ENCODE results near the gene GNG7.
"Not testable (repeated sequence)": the region's sequence is repeated elsewhere in the genome, so short reads cannot be mapped to it uniquely, and the experiment has no call there.

GNG7 gene

DNA sequence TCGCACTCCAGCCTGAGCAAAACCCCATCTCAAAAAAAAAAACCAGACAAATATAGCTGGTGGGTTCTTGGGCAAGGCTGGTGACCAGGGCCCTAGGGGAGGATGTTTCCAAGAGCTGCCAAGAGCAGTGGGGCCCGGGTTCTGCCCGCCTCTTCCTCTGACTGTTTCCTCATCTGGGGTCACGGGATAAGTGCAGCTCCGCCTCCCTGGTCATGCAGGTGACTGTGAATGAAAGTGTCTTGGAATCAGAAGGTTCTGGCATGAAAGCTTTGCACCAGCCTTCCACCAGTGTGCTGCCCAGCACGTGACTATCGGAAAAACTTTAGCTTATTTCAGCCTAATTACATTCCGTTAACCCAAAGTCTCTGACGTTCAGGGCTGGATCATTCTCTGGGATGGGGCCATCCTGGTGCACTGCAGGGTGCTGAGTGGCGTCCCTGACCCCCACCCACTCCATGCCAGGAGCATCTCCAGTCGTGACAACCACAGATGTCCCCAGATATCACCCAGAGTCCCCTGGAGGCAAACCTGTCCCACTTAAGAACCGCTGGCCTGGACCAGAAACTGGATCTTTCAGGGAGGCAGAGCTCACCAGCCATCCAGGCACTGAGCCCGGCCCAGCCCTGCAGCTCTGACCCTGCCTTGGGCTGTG is 85.6 kb downstream of the GNG7 start:
- DNase-seq: no peak

DNA sequence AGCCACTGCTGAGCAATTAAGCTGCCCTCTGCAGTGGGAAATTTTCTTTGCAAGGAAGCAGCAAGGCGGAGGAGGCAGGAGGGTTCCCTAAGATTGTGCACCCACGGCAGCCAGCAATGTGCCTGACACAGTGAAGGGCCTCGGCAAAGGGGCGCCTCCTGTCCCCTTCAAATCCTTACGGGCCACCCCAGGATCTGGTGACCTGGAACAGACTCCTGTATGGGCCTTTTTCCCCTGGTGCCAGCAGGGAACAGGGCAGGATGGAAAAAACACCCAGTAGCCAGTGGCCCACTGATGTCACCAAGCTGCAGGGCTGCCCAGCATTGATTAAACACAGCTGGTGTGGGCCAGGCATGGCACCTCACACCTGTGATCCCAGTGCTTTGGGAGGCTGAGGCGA is 86.7 kb downstream of the GNG7 start:
- DNase-seq: no peak

DNA sequence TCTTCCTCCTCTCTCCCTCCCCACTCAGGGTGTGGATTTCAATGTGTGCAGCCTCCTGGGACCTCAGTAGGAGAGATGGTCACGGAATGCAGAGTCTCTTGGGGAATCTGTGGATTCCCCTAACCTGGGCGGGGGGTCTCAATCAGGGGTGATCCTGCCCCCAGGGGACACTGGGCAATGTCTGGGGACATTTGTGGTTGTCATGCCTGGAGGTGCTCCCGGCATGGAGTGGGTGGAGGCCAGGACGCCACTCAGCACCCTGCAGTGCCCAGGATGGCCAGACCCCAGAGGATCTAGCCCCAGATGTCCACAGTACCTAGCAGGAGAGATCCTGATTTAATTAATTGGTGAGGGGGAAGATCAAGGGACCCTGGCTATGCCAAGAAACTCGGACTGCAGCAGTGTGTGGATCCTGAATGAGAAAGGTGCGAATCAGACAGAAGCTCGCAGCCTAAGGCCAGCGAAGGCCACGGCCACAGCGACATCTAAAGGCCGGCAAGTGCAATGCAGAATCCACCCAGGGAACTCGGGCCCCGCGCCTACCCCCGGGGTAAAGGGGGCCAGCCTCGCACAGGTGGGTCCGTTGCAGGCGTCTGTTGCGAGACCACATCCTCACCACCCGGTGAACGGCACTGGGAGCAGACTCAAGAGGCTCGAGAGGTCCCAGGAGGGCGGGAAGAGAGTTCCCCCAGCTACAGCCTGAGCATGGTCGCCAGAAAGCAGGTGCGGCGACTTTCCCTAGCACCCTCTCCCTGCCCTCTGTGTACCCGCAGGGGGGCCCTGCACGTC is 88.8 kb downstream of the GNG7 start:
- no peak for DNase-seq

DNA sequence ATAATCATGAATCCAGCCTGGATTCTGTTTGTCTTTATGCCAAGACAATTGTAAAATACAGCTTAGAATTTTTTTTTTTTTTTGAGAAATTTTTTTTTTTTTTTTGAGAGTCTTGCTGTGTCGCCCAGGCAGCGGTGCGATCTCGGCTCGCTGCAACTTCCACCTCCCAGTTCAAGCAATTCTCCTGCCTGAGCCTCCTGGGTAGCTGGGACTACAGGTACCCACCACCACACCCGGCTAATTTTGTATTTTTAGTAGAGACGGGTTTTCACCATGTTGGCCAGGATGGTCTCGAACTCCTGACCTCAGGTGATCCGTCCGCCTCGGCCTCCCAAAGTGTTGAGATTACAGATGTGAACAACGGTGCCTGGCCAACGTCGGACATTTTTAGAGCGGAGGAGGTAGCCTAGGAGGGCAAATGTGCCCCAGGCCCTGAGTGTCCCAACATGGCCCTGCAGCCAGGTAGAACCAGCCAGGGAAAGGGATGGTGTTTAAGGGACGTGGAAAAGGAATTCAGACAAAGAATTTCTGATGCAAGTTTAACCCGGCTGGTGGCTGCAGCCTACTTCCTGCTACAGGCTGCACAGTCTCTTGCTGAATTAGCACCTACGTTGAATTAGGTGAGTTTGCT is 89.8 kb downstream of the GNG7 start:
- no peak for DNase-seq

DNA sequence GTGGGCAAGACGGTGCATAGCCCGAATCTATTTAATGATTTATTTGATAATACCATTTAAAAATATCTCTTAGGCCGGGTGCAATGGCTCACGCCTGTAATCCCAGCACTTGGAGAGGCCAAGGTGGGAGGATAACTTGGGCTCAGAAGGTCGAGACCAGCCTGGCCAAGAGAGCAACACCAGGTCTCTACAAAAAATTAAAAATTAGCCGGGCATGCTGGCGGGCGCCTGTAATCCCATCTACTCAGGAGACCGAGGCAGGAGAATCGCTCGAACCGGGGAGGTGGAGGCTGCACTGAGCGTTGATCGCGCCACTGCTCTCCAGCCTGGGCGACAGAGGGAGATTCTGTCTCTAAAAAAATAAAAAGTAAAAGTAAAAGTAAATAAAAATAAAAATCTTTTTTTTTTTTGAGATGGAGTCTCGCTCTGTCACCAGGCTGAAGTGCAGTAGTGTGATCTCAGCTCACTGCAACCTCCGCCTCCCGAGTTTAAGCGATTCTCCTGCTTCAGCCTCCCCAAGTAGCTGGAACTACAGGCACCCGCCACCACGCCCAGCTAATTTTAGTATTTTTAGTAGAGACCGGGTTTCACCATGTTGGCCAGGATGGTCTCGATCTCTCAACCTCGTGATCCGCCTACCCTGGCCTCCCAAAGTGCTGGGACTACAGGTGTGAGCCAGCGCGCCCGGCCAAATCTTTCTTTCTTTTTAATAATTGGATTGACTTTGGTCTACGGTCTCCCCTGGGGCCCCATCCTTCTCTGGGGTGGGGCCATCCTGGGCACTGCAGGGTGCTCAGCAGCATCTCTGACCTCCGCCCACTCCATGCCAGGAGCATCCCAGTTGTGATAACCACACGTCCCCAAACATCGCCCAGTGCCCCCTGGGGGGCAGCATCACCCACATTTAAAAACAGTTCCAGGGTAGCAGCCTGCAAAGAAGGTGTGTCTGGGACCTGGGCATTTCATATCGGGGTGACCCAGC is 90.7 kb downstream of the GNG7 start:
- DNase-seq: no peak

DNA sequence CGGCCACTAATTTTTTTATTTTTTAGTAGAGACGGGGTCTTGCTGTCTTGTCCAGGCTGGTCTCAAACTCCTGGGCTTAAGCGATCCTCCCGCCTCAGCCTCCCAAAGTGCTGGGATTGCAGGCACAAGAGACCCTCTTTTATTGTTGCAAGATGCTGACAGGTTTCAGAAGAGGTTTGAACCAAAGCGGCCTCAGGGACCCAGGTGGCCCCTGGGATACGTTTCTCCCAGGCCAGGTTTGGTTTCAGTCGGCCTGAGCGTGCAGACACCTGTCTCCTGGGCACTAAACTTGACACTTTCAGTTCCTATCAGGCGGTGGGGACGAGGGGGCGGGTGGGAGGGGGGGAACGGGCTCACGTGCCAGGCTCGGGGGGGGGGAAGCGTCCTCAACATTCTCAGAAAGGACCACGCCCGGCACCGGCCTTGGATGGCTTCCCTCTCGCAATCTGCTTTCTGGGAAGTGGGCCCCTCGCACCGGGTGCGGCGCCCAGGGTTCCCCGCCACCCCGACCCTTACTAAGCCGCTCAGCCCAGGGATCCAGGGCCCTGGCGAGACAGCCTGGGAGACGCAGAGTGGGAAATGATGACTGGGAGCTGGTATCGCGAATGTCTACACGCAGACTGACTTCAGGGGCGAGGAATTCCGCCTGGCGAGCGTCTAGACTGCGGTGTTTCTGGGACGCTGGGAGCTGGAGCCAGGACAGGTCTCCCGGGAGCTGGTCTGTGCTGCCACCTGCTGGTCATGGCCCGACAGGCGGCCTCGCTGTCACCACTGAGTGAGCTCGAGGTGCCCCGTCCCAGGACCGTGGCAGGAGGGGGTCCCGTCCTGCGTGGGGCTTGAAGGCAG is 91.6 kb downstream of the GNG7 start:
- DNase-seq: peak; percentile 57

DNA sequence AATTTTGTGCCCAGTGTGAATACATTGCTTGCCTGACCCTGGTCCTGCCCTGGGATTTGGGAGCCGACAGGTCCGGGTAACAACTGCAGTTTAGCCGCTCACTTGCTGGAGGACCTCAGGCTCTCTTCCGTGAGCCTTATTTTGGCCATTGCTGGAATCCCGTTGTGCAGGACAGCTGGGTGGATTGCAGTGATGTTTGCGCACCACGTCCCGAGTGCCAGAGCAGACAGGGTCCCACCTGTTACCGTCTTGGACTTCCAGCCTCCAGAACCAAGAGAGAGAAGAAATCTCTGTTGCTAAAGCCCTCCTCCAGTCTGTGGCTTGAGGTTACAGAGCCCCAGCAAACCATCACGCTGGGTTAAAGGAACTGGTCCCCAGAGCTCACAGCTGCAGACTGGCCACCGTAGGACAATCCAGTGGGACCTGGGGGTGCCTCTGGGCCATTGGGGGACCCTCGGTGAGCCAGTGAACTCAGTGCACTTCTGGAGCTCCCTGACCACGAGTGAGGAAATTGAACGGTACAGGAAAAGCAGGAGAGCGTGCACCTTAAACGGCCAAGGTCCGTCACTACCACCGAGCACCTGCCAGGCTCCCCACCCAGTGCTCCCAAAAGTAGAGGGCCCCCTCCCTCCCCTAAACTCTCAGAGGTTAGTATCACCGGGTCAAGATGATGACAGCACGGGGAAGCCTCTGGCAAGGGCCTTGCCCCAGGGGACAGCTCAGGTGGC is 92.9 kb downstream of the GNG7 start:
- DNase-seq: no peak

DNA sequence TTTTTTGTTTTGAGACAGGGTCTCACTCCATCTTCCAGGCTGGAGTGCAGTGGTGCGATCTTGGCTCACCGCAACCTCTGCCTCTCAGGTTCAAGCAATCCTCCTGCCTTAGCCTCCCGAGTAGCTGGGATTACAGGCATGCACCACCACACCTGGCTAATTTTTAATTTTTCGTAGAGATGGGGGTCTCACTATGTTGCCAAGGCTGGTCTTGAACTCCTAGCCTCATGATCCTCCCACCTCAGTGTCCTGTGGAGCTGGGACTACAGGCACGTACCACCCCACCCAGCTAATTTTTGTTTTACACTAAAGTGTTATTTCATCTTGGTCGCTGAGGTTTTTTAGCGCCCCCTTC is 93.5 kb downstream of the GNG7 start:
- not testable (repeated sequence) for DNase-seq

DNA sequence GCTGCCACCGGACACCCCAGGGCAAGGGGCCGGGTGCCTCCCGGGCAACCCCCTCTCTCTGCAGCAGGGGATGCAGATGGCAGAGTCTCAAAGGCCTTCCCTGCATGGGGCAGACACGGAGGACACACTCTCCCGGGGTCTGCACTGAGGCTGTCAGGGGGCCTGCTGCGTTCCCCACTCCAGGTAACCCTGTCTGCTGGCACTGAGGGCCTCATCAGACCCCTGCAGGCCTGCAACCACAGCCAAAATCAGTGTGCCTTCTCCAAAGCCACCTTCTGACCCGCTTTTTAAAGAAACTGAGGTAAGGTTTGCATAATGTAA is 93.9 kb downstream of the GNG7 start:
- no peak for DNase-seq

DNA sequence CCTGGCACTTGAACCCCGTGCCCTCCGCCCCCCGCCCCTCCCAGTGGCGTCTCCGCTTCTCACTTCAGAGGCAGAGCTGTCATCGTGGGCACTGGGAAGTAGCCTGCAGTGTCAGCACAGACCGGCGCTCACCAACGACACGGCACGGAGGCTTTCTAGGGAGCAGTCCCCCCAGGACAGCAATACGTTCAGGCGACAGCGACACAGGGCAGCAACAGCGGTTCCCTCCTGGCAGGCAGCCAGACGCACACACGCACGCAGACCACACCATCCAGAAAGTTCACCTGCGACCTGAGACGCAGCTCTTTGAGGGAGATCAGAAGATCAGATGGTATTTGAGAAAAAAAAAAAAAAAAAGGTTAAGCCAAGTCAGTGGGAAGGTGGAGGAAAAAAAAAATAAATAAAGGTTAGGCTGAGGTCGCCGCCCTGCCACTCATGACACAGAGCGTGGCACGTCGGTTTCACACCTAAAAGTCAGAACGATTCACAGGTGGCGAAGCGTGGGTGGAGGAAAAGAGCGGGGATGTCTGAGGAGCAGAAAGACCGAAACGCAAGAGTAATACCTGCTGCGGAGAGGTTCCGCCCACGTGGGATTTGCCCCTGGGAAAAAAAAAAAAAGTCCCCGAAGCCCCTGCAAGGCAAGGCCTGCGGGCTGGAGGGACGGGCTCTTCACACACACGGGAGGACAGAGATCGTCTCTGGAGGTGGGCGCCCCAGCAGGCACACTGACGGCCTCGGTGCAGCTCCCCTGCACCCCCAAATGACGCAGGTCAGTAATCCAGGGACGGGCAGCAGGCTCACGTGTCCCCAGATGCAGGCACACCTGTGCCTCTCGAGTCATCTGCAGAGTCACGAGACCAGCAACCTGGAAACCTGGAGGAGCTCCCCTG is 94.5 kb downstream of the GNG7 start:
- no peak for DNase-seq

DNA sequence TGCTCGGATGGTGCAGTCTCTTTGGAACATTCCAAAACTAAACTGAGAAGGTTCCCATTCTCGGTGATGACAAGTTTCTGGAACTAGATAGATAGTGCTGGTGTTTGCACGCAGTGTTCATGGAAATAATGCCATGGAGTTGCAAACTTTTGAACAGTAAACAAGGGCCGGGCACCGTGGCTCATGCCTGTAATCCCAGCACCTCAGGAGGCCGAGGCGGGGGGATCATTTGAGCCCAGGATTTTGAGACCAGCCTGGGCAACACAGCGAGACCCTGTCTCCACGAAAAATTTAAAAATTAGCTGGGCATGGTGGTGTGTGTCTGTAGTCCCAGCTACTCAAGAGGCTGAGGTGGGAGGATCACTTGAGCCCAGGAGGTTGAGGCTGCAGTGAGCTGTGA is 95.7 kb downstream of the GNG7 start:
- not testable (repeated sequence) for DNase-seq

DNA sequence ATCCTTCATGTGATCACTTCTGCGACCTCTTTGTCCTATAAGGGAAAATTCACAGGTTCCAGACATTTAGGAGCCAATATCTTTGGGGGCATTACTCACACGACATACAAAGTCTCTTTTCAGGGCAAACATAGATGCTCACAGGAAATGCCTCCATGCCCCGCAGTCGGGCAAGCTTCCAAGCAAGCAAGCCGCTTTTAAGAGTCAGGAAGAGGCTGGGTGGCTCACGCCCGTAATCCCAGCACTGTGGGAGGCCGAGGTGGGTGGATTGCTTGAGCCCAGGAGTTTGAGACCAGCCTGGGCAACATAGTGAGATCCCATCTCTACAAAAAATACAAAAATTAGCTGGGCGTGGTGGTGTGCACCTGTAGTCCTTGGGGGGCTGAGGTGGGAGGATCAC is 96.6 kb downstream of the GNG7 start:
- DNase-seq: not testable (repeated sequence)

DNA sequence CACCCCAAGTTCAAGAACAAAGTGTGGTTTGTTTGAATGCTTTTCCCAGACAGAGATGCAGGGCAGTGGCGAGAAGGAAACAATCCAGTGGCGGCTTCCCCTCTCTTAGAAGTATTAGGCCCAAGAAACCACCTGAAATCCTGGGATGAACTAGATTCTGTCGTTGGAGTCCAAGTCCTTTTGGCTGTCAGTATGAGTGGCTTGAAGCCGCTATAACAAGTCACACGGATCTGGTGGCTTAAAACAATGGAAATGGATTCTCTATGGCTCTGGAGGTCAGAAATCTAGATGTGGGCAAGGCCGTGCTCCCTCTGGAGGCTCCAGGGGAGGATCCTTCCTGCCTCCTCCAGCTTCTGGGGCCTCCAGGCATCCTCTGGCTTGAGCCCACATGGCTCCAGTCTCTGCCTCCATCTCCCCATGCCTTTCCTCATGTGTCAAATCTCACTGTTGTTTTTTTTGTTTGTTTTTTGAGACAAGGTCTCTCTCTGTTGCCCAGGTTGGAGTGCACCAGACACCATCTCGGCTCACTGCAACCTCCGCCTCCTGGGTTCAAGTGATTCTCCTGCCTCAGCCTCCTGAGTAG is 97.7 kb downstream of the GNG7 start:
- DNase-seq: no peak

DNA sequence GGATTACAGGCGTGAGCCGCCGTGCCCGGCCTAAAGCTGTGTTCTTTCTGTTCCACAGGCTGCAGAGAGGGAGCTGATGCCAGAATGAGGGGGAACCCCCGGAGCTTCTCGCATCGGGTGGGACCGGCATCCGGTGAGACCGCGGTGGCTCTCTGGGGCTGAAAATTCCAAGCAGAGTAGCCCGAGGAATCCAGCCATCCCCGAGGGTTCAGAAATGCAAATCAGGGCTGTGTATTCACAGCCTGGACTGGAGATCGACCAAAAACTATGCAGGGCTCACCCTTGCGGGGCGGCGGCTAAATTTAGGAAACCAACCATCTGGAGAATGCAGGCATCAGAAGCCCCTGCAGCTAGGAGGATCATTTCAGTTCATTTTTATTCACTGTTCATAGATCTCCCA is 99.2 kb downstream of the GNG7 start:
- no peak for DNase-seq

DNA sequence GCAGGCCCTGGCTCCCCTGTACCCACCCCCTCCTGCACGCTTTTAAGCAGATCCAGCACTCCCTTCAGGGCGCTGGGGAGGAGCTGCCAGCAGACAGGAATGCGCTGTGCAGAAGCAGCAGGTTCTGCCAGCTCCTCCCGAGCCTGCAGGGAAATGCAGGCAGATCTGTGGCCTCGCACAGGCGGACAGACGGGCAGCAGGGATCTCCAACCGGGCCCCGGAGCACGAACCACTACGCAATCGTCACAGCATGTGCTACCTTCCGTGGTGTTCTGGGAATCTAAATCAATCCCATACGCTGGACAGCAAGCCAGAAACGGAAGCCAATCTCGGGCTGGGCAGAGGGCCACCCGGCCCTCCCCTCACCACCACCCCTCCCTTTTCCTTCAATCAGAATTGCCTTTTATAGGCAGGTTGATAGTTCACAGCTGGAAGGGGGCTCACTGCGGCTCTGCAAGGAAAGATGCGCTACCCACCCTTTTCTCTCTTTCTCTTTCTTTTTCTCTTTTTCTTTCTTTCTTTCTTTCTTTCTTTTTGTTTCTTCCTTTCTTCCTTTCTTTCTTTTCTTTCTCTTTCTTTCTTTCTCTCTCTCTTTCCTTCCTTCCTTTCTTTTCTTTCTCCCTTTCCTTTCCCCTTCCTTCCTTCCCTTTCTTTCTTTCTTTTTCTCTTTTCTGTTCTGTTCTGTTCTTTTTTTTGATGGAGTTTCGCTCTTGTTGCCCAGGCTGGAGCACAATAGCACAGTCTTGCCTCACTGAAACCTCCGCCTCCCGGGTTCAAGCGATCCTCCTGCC is 99.9 kb downstream of the GNG7 start:
- DNase-seq: peak; percentile 46

DNA sequence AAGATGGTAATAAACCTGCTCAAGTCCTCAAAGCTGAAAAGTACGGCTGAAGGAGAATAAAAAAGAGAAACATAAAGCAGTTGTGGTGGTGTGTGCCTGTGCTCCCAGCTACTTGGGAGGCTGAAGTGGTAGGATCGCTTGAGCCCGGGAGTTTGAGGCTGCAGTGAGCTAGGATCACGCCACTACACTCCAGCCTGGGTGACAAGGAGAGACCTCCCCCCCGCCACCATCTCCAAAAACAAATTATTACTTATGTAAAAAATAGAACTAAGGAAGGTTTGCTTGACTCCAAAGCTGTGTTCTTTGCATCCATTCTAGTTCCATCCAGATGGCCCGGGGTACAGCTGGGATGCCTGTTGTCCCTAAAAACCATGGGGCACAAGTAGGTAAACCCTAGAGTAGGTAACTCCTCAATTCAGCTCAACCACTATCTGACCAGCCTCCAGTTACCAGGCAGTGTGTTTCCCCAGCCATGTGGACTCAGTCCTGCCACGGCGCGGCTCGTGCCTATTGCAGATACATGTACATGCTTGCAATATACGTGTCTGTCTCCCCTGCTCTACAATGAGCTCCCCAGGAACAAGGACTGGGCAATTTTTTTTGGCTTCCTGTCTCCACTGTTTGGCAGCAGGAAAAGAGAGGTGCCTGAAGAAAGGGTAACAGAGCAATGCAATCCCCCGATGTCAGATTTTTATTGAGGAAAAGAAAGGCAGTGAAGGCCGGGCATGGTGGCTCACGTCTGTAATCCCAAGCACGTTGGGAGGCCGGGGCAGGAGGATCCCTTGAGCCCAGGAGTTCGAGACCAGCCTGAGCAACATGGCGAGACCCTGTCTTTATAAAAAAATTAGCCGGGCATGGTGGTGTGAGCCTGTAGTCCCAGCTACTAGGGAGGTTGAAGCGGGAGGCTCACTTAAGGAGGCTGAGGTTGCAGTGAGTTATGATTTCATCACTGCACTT is 101.3 kb downstream of the GNG7 start:
- DNase-seq: no peak

DNA sequence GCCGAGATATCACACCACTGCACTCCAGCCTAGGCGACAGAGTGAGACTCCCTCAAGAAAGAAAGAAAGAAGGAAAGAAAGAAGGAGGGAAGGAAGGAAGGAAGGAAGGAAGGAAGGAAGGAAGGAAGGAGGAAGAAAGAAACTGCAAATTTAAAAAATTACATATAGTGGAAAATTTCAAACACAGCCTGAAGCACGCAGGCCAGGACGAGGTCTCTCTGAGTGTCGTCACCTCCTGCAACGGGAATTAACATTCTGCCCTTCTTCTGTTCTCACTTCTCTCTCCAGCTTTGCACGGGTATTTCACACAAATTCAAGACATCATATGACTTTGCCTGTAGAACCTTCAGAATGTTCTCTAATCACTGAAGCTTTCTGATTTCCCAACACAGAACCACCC is 108.2 kb downstream of the GNG7 start:
- DNase-seq: no peak

DNA sequence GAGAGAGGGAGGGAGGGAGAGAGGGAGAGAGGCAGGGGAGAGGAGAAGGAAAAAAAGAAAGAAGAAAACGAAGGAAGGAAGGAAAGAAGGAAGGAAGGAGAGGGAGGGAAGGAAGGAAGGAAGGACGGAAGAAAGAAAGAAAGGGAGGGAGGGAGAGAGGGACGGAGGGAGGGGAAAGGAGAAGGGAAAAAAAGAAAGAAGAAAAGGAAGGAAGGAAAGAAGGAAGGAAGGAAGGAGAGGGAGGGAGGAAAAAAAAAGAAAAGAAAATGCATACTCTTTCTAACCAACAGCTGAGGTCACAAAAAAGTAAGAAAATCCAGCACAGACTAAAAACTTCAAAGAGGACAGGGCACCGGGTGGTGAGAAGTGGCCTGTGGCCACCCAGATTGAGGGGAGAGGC is 109.7 kb downstream of the GNG7 start:
- DNase-seq: no peak

Measured in NCI-H2227 treated with DMSO at 0.1 percent for 48 hours (cell line).